ENCODE results near the gene TBC1D1. TPM values are rescaled to one million over a fixed set of nuclear protein-coding genes. Genes with fewer than 3 reads are reported as not detected.

The TBC1D1 gene
- total RNA-seq, 1 experiment from 2014 or later = 36.0 TPM

GRCh38 chr4:38105475-38106220 lies 214.8 kb downstream of the TBC1D1 start:
- Mint-ChIP-seq H3K4me3 (ENCODE audit: unreplicated experiment) (no peak overlapping the region), H3K27ac (ENCODE audit: low read depth, unreplicated experiment) (no peak overlapping the region), H3K27me3 (ENCODE audit: insufficient read depth, unreplicated experiment) (no peaks in the 10 kb centered on the region), H3K9me3 (ENCODE audit: unreplicated experiment) (no peaks in the 10 kb centered on the region), H3K4me1 (ENCODE audit: insufficient read depth, unreplicated experiment) (peaks cover 16% of the 10 kb centered on the region), H3K36me3 (ENCODE audit: insufficient read depth, unreplicated experiment) (peaks cover 13% of the 10 kb centered on the region)
- no peak for DNase-seq (ENCODE audit: unreplicated experiment)
- no peak for TF ChIP-seq CTCF (IDR thresholded peaks at IDR 0.05; ENCODE audit: unreplicated experiment)
- ChIA-PET POLR2A (no interaction called here), CTCF (no interaction called here)
- intact Hi-C loops (cut with micrococcal nuclease) = no loop called here
- BruUV-seq (replicated peaks) = no TSS peak

DNA sequence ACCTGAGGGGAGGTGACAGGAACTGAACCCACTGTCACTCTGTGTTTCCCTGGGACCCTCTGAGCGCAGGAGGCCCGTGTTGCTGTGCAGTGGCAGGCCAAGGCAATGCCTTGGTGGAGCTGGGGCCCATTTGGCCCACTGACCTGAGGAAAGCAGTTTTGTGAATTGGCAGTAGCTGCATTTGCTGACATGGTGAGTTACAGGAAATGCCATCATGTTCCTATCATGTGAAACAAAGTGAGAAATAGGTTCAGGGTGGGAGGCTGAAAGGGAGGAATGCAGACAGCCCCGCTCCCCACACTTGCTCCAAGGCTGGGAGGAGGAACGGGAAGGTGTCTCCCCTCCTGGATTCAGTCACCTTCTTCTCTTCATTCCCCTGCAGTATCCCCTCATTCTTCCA lies 215.4 kb downstream of the TBC1D1 start:
- Mint-ChIP-seq H3K36me3 (ENCODE audit: insufficient read depth, unreplicated experiment) (peaks cover 13% of the 10 kb centered on the region), H3K27ac (ENCODE audit: low read depth, unreplicated experiment) (no peak overlapping the region), H3K4me3 (ENCODE audit: unreplicated experiment) (no peak overlapping the region), H3K9me3 (ENCODE audit: unreplicated experiment) (no peaks in the 10 kb centered on the region), H3K27me3 (ENCODE audit: insufficient read depth, unreplicated experiment) (no peaks in the 10 kb centered on the region), H3K4me1 (ENCODE audit: insufficient read depth, unreplicated experiment) (peaks cover 12% of the 10 kb centered on the region)
- no TSS peak for BruUV-seq (replicated peaks)
- DNase-seq (ENCODE audit: unreplicated experiment) = no peak
- CTCF ChIA-PET = no interaction called here
- POLR2A ChIA-PET = no interaction called here
- no peak for TF ChIP-seq CTCF (IDR thresholded peaks at IDR 0.05; ENCODE audit: unreplicated experiment)
- intact Hi-C loops (cut with micrococcal nuclease) = no loop called here

DNA sequence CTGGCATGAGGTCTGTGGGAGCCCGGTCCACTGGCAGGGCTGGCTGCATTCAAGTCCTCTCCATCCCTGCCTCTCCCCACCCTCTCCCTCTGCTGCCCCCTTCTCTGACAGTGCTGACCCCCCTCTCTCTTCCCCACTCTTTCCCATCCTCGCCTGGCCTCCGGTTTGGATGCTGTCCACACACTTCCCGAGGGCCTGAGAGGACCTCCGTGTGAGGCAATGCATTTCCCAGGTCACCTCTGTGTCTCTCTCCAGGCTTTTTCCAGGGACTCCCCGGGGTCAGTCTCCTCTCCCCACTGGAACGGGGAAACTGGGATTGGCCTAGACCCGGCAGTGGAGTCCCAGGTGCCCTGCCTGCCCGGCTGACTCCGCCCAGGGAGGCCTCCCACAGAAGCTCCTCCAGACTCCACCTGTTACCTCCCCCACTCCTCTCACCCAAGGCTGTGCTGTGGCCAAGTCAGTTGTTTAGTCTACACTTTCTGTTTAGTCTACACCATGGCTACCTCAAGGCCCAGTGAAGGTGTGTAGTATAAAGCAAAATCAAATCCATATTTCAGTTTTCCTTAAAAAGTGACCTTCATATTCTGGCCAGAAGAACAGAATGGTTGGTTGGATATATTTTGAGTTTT lies 216.1 kb downstream of the TBC1D1 start:
- DNase-seq (ENCODE audit: unreplicated experiment) = no peak
- Mint-ChIP-seq H3K27ac (ENCODE audit: low read depth, unreplicated experiment) (no peak overlapping the region), H3K27me3 (ENCODE audit: insufficient read depth, unreplicated experiment) (no peaks in the 10 kb centered on the region), H3K9me3 (ENCODE audit: unreplicated experiment) (no peaks in the 10 kb centered on the region), H3K36me3 (ENCODE audit: insufficient read depth, unreplicated experiment) (peaks cover 13% of the 10 kb centered on the region), H3K4me1 (ENCODE audit: insufficient read depth, unreplicated experiment) (peaks cover 5% of the 10 kb centered on the region), H3K4me3 (ENCODE audit: unreplicated experiment) (no peak overlapping the region)
- TF ChIP-seq CTCF (IDR thresholded peaks at IDR 0.05; ENCODE audit: unreplicated experiment) = no peak
- ChIA-PET POLR2A (no interaction called here), CTCF (no interaction called here)
- BruUV-seq (replicated peaks) = no TSS peak
- intact Hi-C loops (cut with micrococcal nuclease) = no loop called here

DNA sequence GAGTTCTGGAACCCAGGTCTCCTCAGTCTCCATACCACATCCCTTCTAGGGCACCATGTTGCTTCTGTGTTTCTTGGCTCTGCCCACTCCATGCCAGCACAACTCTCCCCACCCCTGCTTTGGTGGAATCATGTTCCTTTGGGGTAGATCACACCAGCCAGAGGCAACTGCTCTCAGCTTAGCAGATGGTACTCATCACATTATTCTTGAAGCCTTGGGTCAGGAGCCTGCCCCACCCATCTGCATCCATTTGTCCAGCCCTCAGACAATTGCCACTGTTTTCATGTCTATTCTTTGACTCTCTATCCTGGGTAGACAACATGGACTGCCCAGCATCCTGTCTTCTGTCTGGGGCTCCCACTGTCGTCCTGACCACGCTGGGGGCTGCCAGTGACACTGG lies 216.9 kb downstream of the TBC1D1 start:
- BruUV-seq (replicated peaks) = no TSS peak
- no peak for DNase-seq (ENCODE audit: unreplicated experiment)
- ChIA-PET POLR2A (no interaction called here), CTCF (no interaction called here)
- no peak overlapping the region for H3K4me3 Mint-ChIP-seq (ENCODE audit: unreplicated experiment)
- no peak overlapping the region for H3K27ac Mint-ChIP-seq (ENCODE audit: low read depth, unreplicated experiment)
- H3K36me3 Mint-ChIP-seq (ENCODE audit: insufficient read depth, unreplicated experiment) = peaks cover 13% of the 10 kb centered on the region
- TF ChIP-seq CTCF (IDR thresholded peaks at IDR 0.05; ENCODE audit: unreplicated experiment) = no peak
- H3K4me1 Mint-ChIP-seq (ENCODE audit: insufficient read depth, unreplicated experiment) = no peaks in the 10 kb centered on the region
- no peaks in the 10 kb centered on the region for H3K9me3 Mint-ChIP-seq (ENCODE audit: unreplicated experiment)
- H3K27me3 Mint-ChIP-seq (ENCODE audit: insufficient read depth, unreplicated experiment) = no peaks in the 10 kb centered on the region
- intact Hi-C loops (cut with micrococcal nuclease) = no loop called here
